SH-SY5Y (cell line): Measurements from ENCODE around the gene CORO6.

Source experiments
- GATA2 ChIP-seq: IDR thresholded peaks from 2 replicates; pipeline ENCODE4 v1.6.1; 2011; ENCODE audit warnings: mild to moderate bottlenecking, low read depth, low read length
- GATA3 ChIP-seq: IDR thresholded peaks from 2 replicates; pipeline ENCODE4 v1.6.1; 2011; ENCODE audit warnings: low read depth, mild to moderate bottlenecking, low read length, moderate library complexity

Gene CORO6

GRCh38 chr17:29610395-29610794 lies 12.3 kb downstream of the CORO6 start:
- TF ChIP-seq GATA2 (no peak), GATA3 (no peak)

GRCh38 chr17:29608986-29609385 lies 13.7 kb downstream of the CORO6 start:
- TF ChIP-seq GATA3 (no peak), GATA2 (no peak)

GRCh38 chr17:29607557-29608195 lies 15.0 kb downstream of the CORO6 start:
- TF ChIP-seq GATA3 (no peak), GATA2 (no peak)

- TF ChIP-seq GATA2 = no peak
- no peak for TF ChIP-seq GATA3
Measured at GRCh38 chr17:29603109-29603674, 19.5 kb downstream of the CORO6 start.

GRCh38 chr17:29597361-29598172 lies 25.1 kb downstream of the CORO6 start:
- no peak for TF ChIP-seq GATA2

- no peak for TF ChIP-seq GATA3
- no peak for TF ChIP-seq GATA2
Measured at GRCh38 chr17:29596811-29597210, 25.9 kb downstream of the CORO6 start.

GRCh38 chr17:29595943-29596774 lies 26.6 kb downstream of the CORO6 start:
- TF ChIP-seq GATA2 = no peak

GRCh38 chr17:29595107-29595942 lies 27.4 kb downstream of the CORO6 start:
- TF ChIP-seq GATA3 (no peak), GATA2 (no peak)

GRCh38 chr17:29594519-29595090 lies 28.1 kb downstream of the CORO6 start:
- no peak for TF ChIP-seq GATA2
- TF ChIP-seq GATA3 = no peak

GRCh38 chr17:29593591-29594518 lies 28.9 kb downstream of the CORO6 start:
- TF ChIP-seq GATA2 = no peak
- TF ChIP-seq GATA3 = no peak

GRCh38 chr17:29592850-29593551 lies 29.7 kb downstream of the CORO6 start, which contains the start of gene ANKRD13B:
ANKRD13B (plus strand) TSS chr17:29593132; CDS start chr17:29593622, 490 bp downstream.
- no peak for TF ChIP-seq GATA3
- TF ChIP-seq GATA2 = no peak
